H9 (cell line): ENCODE results near the gene PNLIP. TPM values are rescaled to one million over a fixed set of nuclear protein-coding genes. Genes with fewer than 3 reads are reported as not detected.

ENCODE experiments used
- DNase-seq: peaks from one replicate; pipeline ENCODE4 v3.0.0-alpha.2; 2017
- H2AFZ ChIP-seq: one replicate; pipeline ENCODE4 v1.6.1; 2013; ENCODE audit warnings: mild to moderate bottlenecking, low read length, control low read depth, moderate library complexity
- H2AK5ac ChIP-seq: 2 replicates; pipeline ENCODE4 v1.6.1; 2013; ENCODE audit warnings: low read length, control low read depth, mixed read lengths; ENCODE audit not compliant: insufficient read length
- H2BK120ac ChIP-seq: one replicate; pipeline ENCODE4 v1.6.1; 2013; ENCODE audit warnings: low read depth, mild to moderate bottlenecking, low read length, control low read depth, inconsistent platforms; ENCODE audit not compliant: poor library complexity, severe bottlenecking
- H2BK12ac ChIP-seq: 2 replicates; pipeline ENCODE4 v1.6.1; 2013; ENCODE audit warnings: low read length, control low read depth, mixed read lengths, low read depth; ENCODE audit not compliant: insufficient read length
- H2BK15ac ChIP-seq: 2 replicates; pipeline ENCODE4 v1.6.1; 2013; ENCODE audit warnings: low read depth, low read length, control low read depth
- H2BK20ac ChIP-seq: one replicate; pipeline ENCODE4 v1.6.1; 2013; ENCODE audit warnings: low read depth, mild to moderate bottlenecking, low read length, control low read depth, inconsistent platforms; ENCODE audit not compliant: poor library complexity, severe bottlenecking
- H2BK5ac ChIP-seq: 2 replicates; pipeline ENCODE4 v1.6.1; 2013; ENCODE audit warnings: low read length, control low read depth, mixed read lengths; ENCODE audit not compliant: insufficient read length
- H3K14ac ChIP-seq: 2 replicates; pipeline ENCODE4 v1.6.1; 2013; ENCODE audit warnings: low read length, control low read depth; ENCODE audit not compliant: insufficient read depth
- H3K18ac ChIP-seq: 2 replicates; pipeline ENCODE4 v1.6.1; 2013; ENCODE audit warnings: low read depth, mild to moderate bottlenecking, mixed read lengths, low read length, control low read depth; ENCODE audit not compliant: insufficient read length
- H3K23ac ChIP-seq: 2 replicates; pipeline ENCODE4 v1.6.1; 2013; ENCODE audit warnings: low read length, control low read depth, mixed read lengths, low read depth; ENCODE audit not compliant: insufficient read length
- H3K23me2 ChIP-seq: 2 replicates; pipeline ENCODE4 v1.6.1; 2013; ENCODE audit warnings: low read depth, mild to moderate bottlenecking, mixed read lengths, low read length, control low read depth; ENCODE audit not compliant: insufficient read length, poor library complexity, severe bottlenecking
- H3K27ac ChIP-seq: 2 replicates; pipeline ENCODE4 v1.5.1; 2013; ENCODE audit warnings: low read length, control low read depth, mixed read lengths, low read depth; ENCODE audit not compliant: insufficient read length
- H3K27me3 ChIP-seq: 2 replicates; pipeline ENCODE4 v1.6.1; 2013; ENCODE audit warnings: low read length, control low read depth, inconsistent platforms; ENCODE audit not compliant: insufficient read depth
- H3K4ac ChIP-seq: 2 replicates; pipeline ENCODE4 v1.6.1; 2013; ENCODE audit warnings: low read depth, mild to moderate bottlenecking, control low read depth, inconsistent platforms, low read length, moderate library complexity
- H3K4me1 ChIP-seq: 2 replicates; pipeline ENCODE4 v1.6.1; 2013; ENCODE audit warnings: low read length, control low read depth, inconsistent platforms; ENCODE audit not compliant: insufficient read depth
- H3K4me2 ChIP-seq: 2 replicates; pipeline ENCODE4 v1.6.1; 2013; ENCODE audit warnings: low read length, control low read depth, mixed read lengths; ENCODE audit not compliant: insufficient read length, insufficient read depth
- H3K56ac ChIP-seq: 2 replicates; pipeline ENCODE4 v1.6.1; 2013; ENCODE audit warnings: low read depth, mild to moderate bottlenecking, mixed read lengths, low read length, control low read depth; ENCODE audit not compliant: insufficient read length
- H3K79me1 ChIP-seq: 2 replicates; pipeline ENCODE4 v1.6.1; 2013; ENCODE audit warnings: low read depth, mild to moderate bottlenecking, moderate library complexity, low read length, control low read depth, inconsistent platforms; ENCODE audit not compliant: insufficient read depth, poor library complexity, severe bottlenecking
- H3K79me2 ChIP-seq: 2 replicates; pipeline ENCODE4 v1.6.1; 2013; ENCODE audit warnings: low read length, control low read depth, inconsistent platforms; ENCODE audit not compliant: insufficient read depth
- H3K9ac ChIP-seq: 2 replicates; pipeline ENCODE4 v1.6.1; 2013; ENCODE audit warnings: low read length, control low read depth, mixed read lengths; ENCODE audit not compliant: insufficient read length; ENCODE audit errors: extremely low read depth
- H3K9me3 ChIP-seq: one replicate; pipeline ENCODE4 v1.6.1; 2013; ENCODE audit warnings: low read depth, low read length, inconsistent platforms; ENCODE audit not compliant: control insufficient read depth
- H3T11ph ChIP-seq: one replicate; pipeline ENCODE4 v1.6.1; 2013; ENCODE audit warnings: mild to moderate bottlenecking, low read length, control low read depth, inconsistent platforms
- H4K20me1 ChIP-seq: one replicate; pipeline ENCODE4 v1.6.1; 2013; ENCODE audit not compliant: control insufficient read depth, insufficient read length, insufficient read depth
- H4K5ac ChIP-seq: 2 replicates; pipeline ENCODE4 v1.6.1; 2013; ENCODE audit warnings: low read depth, mild to moderate bottlenecking, mixed read lengths, low read length, control low read depth; ENCODE audit not compliant: insufficient read length
- H4K8ac ChIP-seq: replicated peaks from 2 replicates; pipeline ENCODE4 v1.6.1; 2013; ENCODE audit warnings: low read length, control low read depth, mixed read lengths, low read depth; ENCODE audit not compliant: insufficient read length
- H4K91ac ChIP-seq: 2 replicates; pipeline ENCODE4 v1.6.1; 2013; ENCODE audit warnings: low read depth, mild to moderate bottlenecking, moderate library complexity, mixed read lengths, low read length, control low read depth; ENCODE audit not compliant: insufficient read length
- H3K27ac Mint-ChIP-seq, 3 experiments: 2 replicates in 2 of 3; 3 replicates in 1 of 3; pipeline ENCODE4 v1.8.0; 2020 to 2021; ENCODE audit warnings: mixed read lengths in 3 of 3, mild to moderate bottlenecking in 1 of 3, moderate library complexity in 1 of 3
- H3K27me3 Mint-ChIP-seq: 2 replicates; pipeline ENCODE4 v1.8.0; 2021; ENCODE audit warnings: low read depth, mild to moderate bottlenecking, moderate library complexity, mixed read lengths
- H3K36me3 Mint-ChIP-seq, 3 experiments: 2 replicates in 2 of 3; 3 replicates in 1 of 3; pipeline ENCODE4 v1.8.0; 2020 to 2021; ENCODE audit warnings: low read depth in 3 of 3, mixed read lengths in 3 of 3; ENCODE audit not compliant: insufficient read depth in 1 of 3
- H3K4me1 Mint-ChIP-seq, 2 experiments: 2 replicates each; pipeline ENCODE4 v1.8.0; 2020; ENCODE audit warnings: mixed read lengths in 2 of 2
- H3K4me3 Mint-ChIP-seq, 2 experiments: 2 replicates in 1 of 2; 3 replicates in 1 of 2; pipeline ENCODE4 v1.8.0; 2020 to 2021; ENCODE audit warnings: mild to moderate bottlenecking in 2 of 2, mixed read lengths in 2 of 2, moderate library complexity in 1 of 2
- H3K9me3 Mint-ChIP-seq, 2 experiments: 2 replicates in 1 of 2; 3 replicates in 1 of 2; pipeline ENCODE4 v1.8.0; 2020; ENCODE audit warnings: mild to moderate bottlenecking in 2 of 2, mixed read lengths in 2 of 2, moderate library complexity in 1 of 2
- CTCF ChIP-seq: fragments of 200-600 bp; sonication (generic); conservative IDR thresholded peaks from 3 replicates; pipeline ENCODE4 v1.8.0; 2021; ENCODE audit warnings: antibody characterized with exemption, mild to moderate bottlenecking
- WGBS: extraction: QIAGEN DNeasy Blood & Tissue Kit; methylation state at CpG from one replicate; pipeline ENCODE4 v1.1.7; 2013; ENCODE audit warnings: missing lambda C conversion rate, low lambda C conversion rate, mixed read lengths; ENCODE audit not compliant: insufficient read length; ENCODE audit errors: extremely low coverage; 5-methylcytosine and 5-hydroxymethylcytosine counted together
- total RNA-seq: library from RNA; stranded (reverse); gene quantifications from 2 replicates; pipeline ENCODE4 v1.2.1, GENCODE V29; 2021

PNLIP gene
- total RNA-seq, 1 experiment from 2014 or later = not detected

- no peak for DNase-seq
- no peaks in the 10 kb centered on the region for H3K4me1 ChIP-seq
- H3K9ac ChIP-seq = no peak overlapping the region
- H2BK20ac ChIP-seq = no peak overlapping the region
- H3K27ac Mint-ChIP-seq = no peak overlapping the region
- H4K20me1 ChIP-seq = no peaks in the 10 kb centered on the region
- no peaks in the 10 kb centered on the region for H3K27me3 ChIP-seq
- H4K8ac ChIP-seq = no peak overlapping the region
- H3K18ac ChIP-seq = no peak overlapping the region
- no peak overlapping the region for H3K56ac ChIP-seq
- no peaks in the 10 kb centered on the region for H3K9me3 ChIP-seq
- H3K14ac ChIP-seq = no peak overlapping the region
- 0 out of 4 replicates have a peak, but pooled peaks cover 0 to 2% of the 10 kb centered on the region in 2 experiments for H3K4me1 Mint-ChIP-seq
- no peak overlapping the region for H4K5ac ChIP-seq
- H3K79me1 ChIP-seq = no peaks in the 10 kb centered on the region
- H3K23me2 ChIP-seq = no peaks in the 10 kb centered on the region
- H3K4me3 Mint-ChIP-seq = no peak overlapping the region
- H2BK15ac ChIP-seq = no peak overlapping the region
- no CpG with 5 or more reads among the region's 3 CpGs for WGBS
- no peak overlapping the region for H2AK5ac ChIP-seq
- H2BK12ac ChIP-seq = no peak overlapping the region
- H4K91ac ChIP-seq = no peak overlapping the region
- H3K27me3 Mint-ChIP-seq = no peaks in the 10 kb centered on the region; the same call in 1 of the 2 replicates
- no peak overlapping the region for H3K4ac ChIP-seq
- H2BK5ac ChIP-seq = no peak overlapping the region
- no peak overlapping the region for H3K4me2 ChIP-seq
- no peaks in the 10 kb centered on the region for H3K9me3 Mint-ChIP-seq
- H3K27ac ChIP-seq = no peak overlapping the region
- H3K79me2 ChIP-seq = no peaks in the 10 kb centered on the region
- no peak overlapping the region for H3K23ac ChIP-seq
- H3K36me3 Mint-ChIP-seq = no peaks in the 10 kb centered on the region
- H2BK120ac ChIP-seq = no peak overlapping the region
- TF ChIP-seq CTCF = peak; percentile 51
- no peak overlapping the region for H2AFZ ChIP-seq
- no peak overlapping the region for H3T11ph ChIP-seq
Measured at GRCh38 chr10:116511365-116511764, 34.4 kb upstream of the PNLIP start.
